Measurements from ENCODE around the gene ERFL.
"Not testable (repeated sequence)": the region's sequence is repeated elsewhere in the genome, so short reads cannot be mapped to it uniquely, and the experiment has no call there.

ERFL gene

GRCh38 chr19:41926763-41927496, 1.3 kb downstream of the ERFL start:
- DNase-seq = no peak

- DNase-seq = no peak
Measured at GRCh38 chr19:41926028-41926762, 2.1 kb downstream of the ERFL start.

- no peak for DNase-seq
Measured at GRCh38 chr19:41925208-41926003, 2.8 kb downstream of the ERFL start.

GRCh38 chr19:41924151-41925145, 3.8 kb downstream of the ERFL start:
- DNase-seq = no peak

- DNase-seq = no peak
Measured at GRCh38 chr19:41923045-41923788, 5.0 kb downstream of the ERFL start.

- no peak for DNase-seq
Measured at GRCh38 chr19:41922585-41922984, 5.7 kb downstream of the ERFL start.

- no peak for DNase-seq
Measured at GRCh38 chr19:41921577-41922576, 6.4 kb downstream of the ERFL start.

- no peak for DNase-seq
Measured at GRCh38 chr19:41920882-41921576, 7.2 kb downstream of the ERFL start.

GRCh38 chr19:41919948-41920712, 8.1 kb downstream of the ERFL start:
- DNase-seq = no peak

GRCh38 chr19:41918653-41919244, 9.5 kb downstream of the ERFL start:
- DNase-seq = no peak

GRCh38 chr19:41918095-41918494, 10.2 kb downstream of the ERFL start:
- DNase-seq = no peak

- DNase-seq = no peak
Measured at GRCh38 chr19:41917676-41918075, 10.6 kb downstream of the ERFL start.

- no peak for DNase-seq
Measured at GRCh38 chr19:41915776-41916414, 12.4 kb downstream of the ERFL start.

GRCh38 chr19:41915021-41915775, 13.1 kb downstream of the ERFL start:
- DNase-seq = no peak

- not testable (repeated sequence) for DNase-seq
Measured at GRCh38 chr19:41914424-41914834, 13.8 kb downstream of the ERFL start.

- no peak for DNase-seq
Measured at GRCh38 chr19:41913538-41914423, 14.5 kb downstream of the ERFL start.

Measured in hippocampal formation (tissue), 2 donors.